ENCODE data around the gene RDH11.

Gene RDH11

GRCh38 chr14:67674480-67675218 lies 20.9 kb downstream of the RDH11 start, which contains the start of gene VTI1B:
Gene VTI1B, minus strand, starts transcription at chr14:67674632. Its CDS starts 143 bp downstream, at chr14:67674489.
- in situ Hi-C loops (cut with MboI; ENCODE audit: low pct_unique_long_range_greater_than_20kb, low sequenced_read_pairs, unreplicated experiment): no loop called here
- TF ChIP-seq, protein P1, sequence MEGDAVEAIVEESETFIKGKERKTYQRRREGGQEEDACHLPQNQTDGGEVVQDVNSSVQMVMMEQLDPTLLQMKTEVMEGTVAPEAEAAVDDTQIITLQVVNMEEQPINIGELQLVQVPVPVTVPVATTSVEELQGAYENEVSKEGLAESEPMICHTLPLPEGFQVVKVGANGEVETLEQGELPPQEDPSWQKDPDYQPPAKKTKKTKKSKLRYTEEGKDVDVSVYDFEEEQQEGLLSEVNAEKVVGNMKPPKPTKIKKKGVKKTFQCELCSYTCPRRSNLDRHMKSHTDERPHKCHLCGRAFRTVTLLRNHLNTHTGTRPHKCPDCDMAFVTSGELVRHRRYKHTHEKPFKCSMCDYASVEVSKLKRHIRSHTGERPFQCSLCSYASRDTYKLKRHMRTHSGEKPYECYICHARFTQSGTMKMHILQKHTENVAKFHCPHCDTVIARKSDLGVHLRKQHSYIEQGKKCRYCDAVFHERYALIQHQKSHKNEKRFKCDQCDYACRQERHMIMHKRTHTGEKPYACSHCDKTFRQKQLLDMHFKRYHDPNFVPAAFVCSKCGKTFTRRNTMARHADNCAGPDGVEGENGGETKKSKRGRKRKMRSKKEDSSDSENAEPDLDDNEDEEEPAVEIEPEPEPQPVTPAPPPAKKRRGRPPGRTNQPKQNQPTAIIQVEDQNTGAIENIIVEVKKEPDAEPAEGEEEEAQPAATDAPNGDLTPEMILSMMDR (IDR thresholded peaks at IDR 0.05; ENCODE audit: extremely low read depth, insufficient read depth, missing control alignments): peak; percentile 12
- peak; percentile 89 for DNase-seq (ENCODE audit: low spot score)

DNA sequence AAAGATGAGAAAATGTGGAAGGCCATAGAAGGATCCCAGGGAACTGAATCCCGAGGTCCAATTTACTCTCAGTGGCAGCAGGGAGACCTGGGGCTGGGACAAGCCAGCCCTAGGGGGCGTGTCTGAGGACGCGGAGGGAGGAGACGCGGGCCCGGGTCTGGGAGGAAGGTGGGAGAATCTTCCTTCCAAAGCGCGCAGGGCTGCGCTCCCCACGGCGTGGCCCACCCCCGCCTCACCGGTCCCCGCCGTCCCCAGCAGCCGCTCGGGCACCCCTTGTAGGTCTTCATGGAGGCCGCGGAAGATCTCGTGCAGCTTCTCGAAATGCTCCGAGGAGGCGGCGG lies 21.5 kb downstream of the RDH11 start:
- DNase-seq (ENCODE audit: low spot score): peak; percentile 56
- TF ChIP-seq, protein P1 (IDR thresholded peaks at IDR 0.05; ENCODE audit: extremely low read depth, insufficient read depth, missing control alignments): peak; percentile 37
- in situ Hi-C loops (cut with MboI; ENCODE audit: low pct_unique_long_range_greater_than_20kb, low sequenced_read_pairs, unreplicated experiment): no loop called here

DNA sequence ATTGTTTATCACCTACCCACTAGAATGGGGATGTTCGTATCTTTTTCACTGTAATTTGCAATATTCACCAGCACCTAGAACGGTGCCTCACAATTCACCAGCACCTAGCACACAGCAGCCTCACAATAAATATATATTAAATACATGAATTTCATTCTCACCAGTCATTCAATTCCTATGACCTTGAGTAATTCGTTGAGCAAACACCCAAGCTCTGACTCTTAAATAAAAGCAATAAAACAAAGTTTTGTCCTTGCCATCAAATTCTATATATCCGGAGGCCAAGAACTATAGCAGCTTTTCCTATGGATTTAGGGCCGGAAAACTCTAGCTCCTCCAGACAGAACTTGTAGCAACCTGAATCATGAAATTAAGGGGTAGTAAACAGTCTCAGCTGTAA lies 22.1 kb downstream of the RDH11 start:
- TF ChIP-seq, protein P1 (IDR thresholded peaks at IDR 0.05; ENCODE audit: extremely low read depth, insufficient read depth, missing control alignments): no peak
- in situ Hi-C loops (cut with MboI; ENCODE audit: low pct_unique_long_range_greater_than_20kb, low sequenced_read_pairs, unreplicated experiment): no loop called here
- no peak for DNase-seq (ENCODE audit: low spot score)

GRCh38 chr14:67668559-67668958 lies 27.0 kb downstream of the RDH11 start:
- DNase-seq (ENCODE audit: low spot score): peak; percentile 29
- TF ChIP-seq, protein P1 (IDR thresholded peaks at IDR 0.05; ENCODE audit: extremely low read depth, insufficient read depth, missing control alignments): no peak
- in situ Hi-C loops (cut with MboI; ENCODE audit: low pct_unique_long_range_greater_than_20kb, low sequenced_read_pairs, unreplicated experiment): no loop called here

GRCh38 chr14:67666750-67667449 lies 28.7 kb downstream of the RDH11 start:
- peak; percentile 64 for DNase-seq (ENCODE audit: low spot score)
- in situ Hi-C loops (cut with MboI; ENCODE audit: low pct_unique_long_range_greater_than_20kb, low sequenced_read_pairs, unreplicated experiment): no loop called here
- TF ChIP-seq, protein P1 (IDR thresholded peaks at IDR 0.05; ENCODE audit: extremely low read depth, insufficient read depth, missing control alignments): peak; percentile 68

GRCh38 chr14:67665868-67666267 lies 29.7 kb downstream of the RDH11 start:
- TF ChIP-seq, protein P1 (IDR thresholded peaks at IDR 0.05; ENCODE audit: extremely low read depth, insufficient read depth, missing control alignments): no peak
- no peak for DNase-seq (ENCODE audit: low spot score)
- in situ Hi-C loops (cut with MboI; ENCODE audit: low pct_unique_long_range_greater_than_20kb, low sequenced_read_pairs, unreplicated experiment): no loop called here

Measured in GM13977 (cell line).